ENCODE data around the gene CFTR. TPM values are rescaled to one million over a fixed set of nuclear protein-coding genes. Genes with fewer than 3 reads are reported as not detected.

Gene CFTR
- total RNA-seq, 1 donor: 0.43 TPM

- H3K4me3 ChIP-seq (ENCODE audit: low read depth, low read length): no peak overlapping the region
- no peak for DNase-seq (ENCODE audit: low read depth)
- TF ChIP-seq CTCF (IDR thresholded peaks at IDR 0.05; ENCODE audit: insufficient read depth, low read depth, low read length): no peak
Observed at GRCh38 chr7:117661328-117661727, 181.5 kb downstream of the CFTR start.

GRCh38 chr7:117664047-117664446 is 184.2 kb downstream of the CFTR start:
- no peak for DNase-seq (ENCODE audit: low read depth)
- no peak overlapping the region for H3K4me3 ChIP-seq (ENCODE audit: low read depth, low read length)
- TF ChIP-seq CTCF (IDR thresholded peaks at IDR 0.05; ENCODE audit: insufficient read depth, low read depth, low read length): no peak

- TF ChIP-seq CTCF (IDR thresholded peaks at IDR 0.05; ENCODE audit: insufficient read depth, low read depth, low read length): no peak
- peak; percentile 49 for DNase-seq (ENCODE audit: low read depth)
- no peak overlapping the region for H3K4me3 ChIP-seq (ENCODE audit: low read depth, low read length)
Observed at GRCh38 chr7:117665368-117665767, 185.5 kb downstream of the CFTR start.

- DNase-seq (ENCODE audit: low read depth): peak; percentile 81
- no peak for TF ChIP-seq CTCF (IDR thresholded peaks at IDR 0.05; ENCODE audit: insufficient read depth, low read depth, low read length)
- H3K4me3 ChIP-seq (ENCODE audit: low read depth, low read length): no peak overlapping the region
Observed at GRCh38 chr7:117666031-117666430, 186.2 kb downstream of the CFTR start.

GRCh38 chr7:117666689-117667088 is 186.9 kb downstream of the CFTR start:
- DNase-seq (ENCODE audit: low read depth): no peak
- TF ChIP-seq CTCF (IDR thresholded peaks at IDR 0.05; ENCODE audit: insufficient read depth, low read depth, low read length): no peak
- H3K4me3 ChIP-seq (ENCODE audit: low read depth, low read length): no peak overlapping the region

- TF ChIP-seq CTCF (IDR thresholded peaks at IDR 0.05; ENCODE audit: insufficient read depth, low read depth, low read length): no peak
- no peak overlapping the region for H3K4me3 ChIP-seq (ENCODE audit: low read depth, low read length)
- peak; percentile 29 for DNase-seq (ENCODE audit: low read depth)
Observed at GRCh38 chr7:117667456-117667855, 187.6 kb downstream of the CFTR start.

GRCh38 chr7:117669818-117670217 is 190.0 kb downstream of the CFTR start:
- no peak for TF ChIP-seq CTCF (IDR thresholded peaks at IDR 0.05; ENCODE audit: insufficient read depth, low read depth, low read length)
- no peak for DNase-seq (ENCODE audit: low read depth)
- no peak overlapping the region for H3K4me3 ChIP-seq (ENCODE audit: low read depth, low read length)

Data from fibroblast of villous mesenchyme (primary cell).